Liver (tissue), 9 donors: ENCODE measurements around the gene TAF4. TPM values are rescaled to one million over a fixed set of nuclear protein-coding genes. Genes with fewer than 3 reads are reported as not detected.

Experiments used
- DNase-seq: peaks from one replicate; pipeline ENCODE4 v3.0.0-alpha.2; 2017; ENCODE audit warnings: low spot score
- H3K27ac ChIP-seq, 2 donors: one replicate each; pipeline ENCODE4 v1.7.0; 2013; ENCODE audit warnings: inconsistent platforms in 2 of 2, low read length in 2 of 2, control low read depth in 1 of 2, low read depth in 1 of 2, mild to moderate bottlenecking in 1 of 2
- H3K27me3 ChIP-seq, 4 donors: one replicate each; pipeline versions ENCODE4 v1.6.1 to v1.7.0; 2013; ENCODE audit warnings: low read length in 3 of 4, inconsistent platforms in 1 of 4, mild to moderate bottlenecking in 1 of 4, moderate library complexity in 1 of 4; ENCODE audit not compliant: control insufficient read depth in 4 of 4, insufficient read depth in 4 of 4
- H3K36me3 ChIP-seq, 4 donors: one replicate each; pipeline versions ENCODE4 v1.6.1 to v1.7.0; 2013; ENCODE audit warnings: low read length in 3 of 4, mild to moderate bottlenecking in 3 of 4, low read depth in 1 of 4, moderate library complexity in 1 of 4; ENCODE audit not compliant: control insufficient read depth in 4 of 4, insufficient read depth in 3 of 4
- H3K4me1 ChIP-seq, 4 donors: one replicate each; pipeline versions ENCODE4 v1.6.1 to v1.7.0; 2013; ENCODE audit warnings: low read length in 3 of 4, mild to moderate bottlenecking in 3 of 4, moderate library complexity in 1 of 4; ENCODE audit not compliant: control insufficient read depth in 4 of 4, insufficient read depth in 4 of 4
- H3K4me3 ChIP-seq, 3 donors: one replicate each; pipeline versions ENCODE4 v1.6.1 to v1.7.0; 2013; ENCODE audit warnings: low read length in 3 of 3, control low read depth in 1 of 3, low read depth in 1 of 3, mild to moderate bottlenecking in 1 of 3
- H3K9ac ChIP-seq, 2 donors: one replicate each; pipeline ENCODE4 v1.7.0; 2013; ENCODE audit warnings: low read length in 2 of 2, mild to moderate bottlenecking in 2 of 2, moderate library complexity in 2 of 2, control low read depth in 1 of 2, low read depth in 1 of 2
- H3K9me3 ChIP-seq, 4 donors: one replicate each; pipeline versions ENCODE4 v1.6.1 to v1.7.0; 2013; ENCODE audit warnings: low read length in 3 of 4; ENCODE audit not compliant: control insufficient read depth in 4 of 4
- ATF3 ChIP-seq: IDR thresholded peaks from 2 replicates; pipeline ENCODE4 v1.6.1; 2016; ENCODE audit warnings: antibody characterized with exemption
- CTCF ChIP-seq: fragments of 150-350 bp; IDR thresholded peaks from 2 replicates; pipeline ENCODE4 v1.5.1; 2017; ENCODE audit warnings: improper control_type of control experiment, low read depth, low read length; ENCODE audit not compliant: missing input control
- FOXA1 ChIP-seq: IDR thresholded peaks from 2 replicates; pipeline ENCODE4 v1.6.1; 2016; ENCODE audit warnings: antibody characterized with exemption
- HNF4A ChIP-seq, 2 donors: conservative IDR thresholded peaks; 2 replicates each; pipeline ENCODE4 v1.6.1; 2016; ENCODE audit warnings: antibody characterized with exemption in 2 of 2, mild to moderate bottlenecking in 2 of 2
- HNF4G ChIP-seq: IDR thresholded peaks from 2 replicates; pipeline ENCODE4 v1.6.1; 2016; ENCODE audit warnings: antibody characterized with exemption
- JUND ChIP-seq, 2 donors: IDR thresholded peaks; 2 replicates each; pipeline ENCODE4 v1.6.1; 2016; ENCODE audit warnings: antibody characterized with exemption in 2 of 2
- NR2F2 ChIP-seq: IDR thresholded peaks from 2 replicates; pipeline ENCODE4 v1.6.1; 2016; ENCODE audit warnings: antibody characterized with exemption
- RAD21 ChIP-seq, 2 donors: IDR thresholded peaks; 2 replicates each; pipeline ENCODE4 v1.6.1; 2016; ENCODE audit warnings: antibody characterized with exemption in 2 of 2, mild to moderate bottlenecking in 2 of 2
- RXRA ChIP-seq, 2 donors: IDR thresholded peaks; 2 replicates each; pipeline ENCODE4 v1.6.1; 2017 to 2018; ENCODE audit warnings: antibody characterized with exemption in 2 of 2, mild to moderate bottlenecking in 1 of 2
- SP1 ChIP-seq: IDR thresholded peaks from 2 replicates; pipeline ENCODE4 v1.6.1; 2018; ENCODE audit warnings: antibody characterized with exemption, mild to moderate bottlenecking
- TAF1 ChIP-seq: conservative IDR thresholded peaks from 2 replicates; pipeline ENCODE4 v1.6.1; 2016; ENCODE audit warnings: antibody characterized with exemption, mild to moderate bottlenecking
- YY1 ChIP-seq: IDR thresholded peaks from 2 replicates; pipeline ENCODE4 v1.6.1; 2016; ENCODE audit warnings: antibody characterized with exemption, mild to moderate bottlenecking
- ZBTB33 ChIP-seq: IDR thresholded peaks from 2 replicates; pipeline ENCODE4 v1.6.1; 2016; ENCODE audit warnings: antibody characterized with exemption
- WGBS: extraction: QIAGEN DNeasy Blood & Tissue Kit; methylation state at CpG from one replicate; pipeline ENCODE4 v1.1.7; 2013; 5-methylcytosine and 5-hydroxymethylcytosine counted together
- polyA plus RNA-seq, 2 donors: library from polyadenylated mRNA; stranded (reverse) in 1 of 2; unstranded in 1 of 2; fragments of 200-250 nt in 1 of 2; fragments of >200 nt in 1 of 2; fragmentation: Nextera tagmentation in 1 of 2; extraction: Ambion mirVana in 1 of 2; gene quantifications; one replicate each; pipeline versions ENCODE4 v1.2.1 to v1.2.3, GENCODE V29; 2013 to 2015
- total RNA-seq, 2 donors: library from RNA; depleted of rRNA; stranded (reverse); fragments of >200 nt; gene quantifications; one replicate each; pipeline ENCODE4 v1.2.3, GENCODE V29; 2014
- donor health status: healthy.
- donor health status: healthy.
- donor health status: healthy.
- donor health status: healthy.
- donor health status: healthy.

The TAF4 gene
- total and polyA plus RNA-seq, 4 donors, result 2.0 to 11.8 (median 5.6) TPM

GRCh38 chr20:61968036-61968810 lies 97.5 kb downstream of the TAF4 start (continued):
- TF ChIP-seq RAD21 (IDR thresholded peaks at IDR 0.05), result no peak
- TF ChIP-seq SP1, result no peak
- TF ChIP-seq CTCF, result no peak
- TF ChIP-seq RXRA (IDR thresholded peaks at IDR 0.05), result no peak
- TF ChIP-seq JUND (IDR thresholded peaks at IDR 0.05), result no peak
- TF ChIP-seq YY1, result no peak
- TF ChIP-seq HNF4G, result no peak
- TF ChIP-seq FOXA1, result no peak
- TF ChIP-seq NR2F2, result no peak
- TF ChIP-seq HNF4A (conservative IDR thresholded peaks at IDR 0.05), result no peak
- TF ChIP-seq TAF1, result no peak

- no peak for DNase-seq
- 70% methylated on average over 7 of the region's 7 CpGs for WGBS
- no peaks in the 10 kb centered on the region for H3K4me1 ChIP-seq
These were observed 98.4 kb downstream of the TAF4 start for GRCh38 chr20:61967300-61967699.

More at GRCh38 chr20:61967300-61967699, 98.4 kb downstream of the TAF4 start:
- TF ChIP-seq ATF3, result no peak
- no peak for TF ChIP-seq RXRA (IDR thresholded peaks at IDR 0.05)
- TF ChIP-seq JUND (IDR thresholded peaks at IDR 0.05), result no peak
- no peak for TF ChIP-seq SP1
- TF ChIP-seq ZBTB33, result no peak
- TF ChIP-seq YY1, result no peak
- H3K9me3 ChIP-seq, result no peaks in the 10 kb centered on the region
- H3K27me3 ChIP-seq, result no peaks in the 10 kb centered on the region
- H3K27ac ChIP-seq, result no peak overlapping the region
- H3K4me3 ChIP-seq, result no peak overlapping the region
- peaks cover 0 to 4% (median 1%) of the 10 kb centered on the region in 4 donors for H3K36me3 ChIP-seq
- no peak overlapping the region for H3K9ac ChIP-seq
